NCI-H345 (cell line): Measurements from ENCODE around the gene LARGE2.

ENCODE experiments used
- DNase-seq: peaks from one replicate; lab custom pipeline; 2025; lab: John Stamatoyannopoulos, UW

LARGE2 gene

GRCh38 chr11:45915446-45915845 lies 7.0 kb upstream of the LARGE2 start:
- DNase-seq: no peak

GRCh38 chr11:45917286-45917622 lies 5.2 kb upstream of the LARGE2 start:
- DNase-seq: no peak

GRCh38 chr11:45917623-45918330 lies 4.7 kb upstream of the LARGE2 start, which contains the start of gene PEX16:
Gene PEX16 (minus strand): TSS chr11:45917877. CDS start chr11:45917811, 66 bp downstream.
- DNase-seq: peak; percentile 98

- DNase-seq: peak; percentile 80
Observed at GRCh38 chr11:45918331-45918941, 4.0 kb upstream of the LARGE2 start.

- DNase-seq: no peak
Observed at GRCh38 chr11:45918962-45919675, 3.3 kb upstream of the LARGE2 start.

GRCh38 chr11:45919806-45920530 lies 2.5 kb upstream of the LARGE2 start:
- no peak for DNase-seq

- DNase-seq: no peak
Observed at GRCh38 chr11:45920531-45921477, 1.7 kb upstream of the LARGE2 start.

GRCh38 chr11:45921561-45922424 lies 663 bp upstream of the LARGE2 start:
- DNase-seq: peak; percentile 88

GRCh38 chr11:45924036-45924915 lies 1.8 kb downstream of the LARGE2 start:
- no peak for DNase-seq

- no peak for DNase-seq
Observed at GRCh38 chr11:45924927-45925326, 2.5 kb downstream of the LARGE2 start.

GRCh38 chr11:45925550-45925949 lies 3.1 kb downstream of the LARGE2 start:
- DNase-seq: no peak

- no peak for DNase-seq
Observed at GRCh38 chr11:45926001-45926401, 3.5 kb downstream of the LARGE2 start.

GRCh38 chr11:45926536-45927331 lies 4.3 kb downstream of the LARGE2 start:
- no peak for DNase-seq

- DNase-seq: no peak
Observed at GRCh38 chr11:45927332-45927683, 4.9 kb downstream of the LARGE2 start.

GRCh38 chr11:45927684-45928413 lies 5.4 kb downstream of the LARGE2 start:
- DNase-seq: no peak

GRCh38 chr11:45928535-45929215 lies 6.2 kb downstream of the LARGE2 start:
- no peak for DNase-seq

- DNase-seq: no peak
Observed at GRCh38 chr11:45929486-45930030, 7.1 kb downstream of the LARGE2 start.
